GM23338 (cell line): ENCODE results near the gene BTBD19. TPM values are rescaled to one million over a fixed set of nuclear protein-coding genes. Genes with fewer than 3 reads are reported as not detected.
A peak's percentile ranks its signal among the peaks of the same experiment; 100 is the strongest.

ENCODE experiments used
- EZH2 ChIP-seq: fragments of 200-600 bp; sonication (generic); IDR thresholded peaks from one replicate; pipeline ENCODE4 v1.8.0; 2017; ENCODE audit warnings: antibody characterized with exemption, mild to moderate bottlenecking, low read depth; ENCODE audit not compliant: unreplicated experiment
- STAT1 ChIP-seq: IDR thresholded peaks from one replicate; pipeline ENCODE4 v1.6.1; 2016; ENCODE audit warnings: antibody characterized with exemption; ENCODE audit not compliant: unreplicated experiment
- ZNF114 ChIP-seq: fragments of 250-450 bp; sonication (Bioruptor Pico); IDR thresholded peaks from 2 replicates; pipeline ENCODE4 v1.5.0; 2020; ENCODE audit warnings: mild to moderate bottlenecking, moderate library complexity
- ZNF331 ChIP-seq: fragments of 250-450 bp; sonication (Bioruptor Pico); IDR thresholded peaks from 2 replicates; pipeline ENCODE4 v1.5.0; 2020; ENCODE audit warnings: low read depth, mild to moderate bottlenecking, moderate library complexity
- polyA plus RNA-seq: library from polyadenylated mRNA; unstranded; fragments of >200 nt; fragmentation: Nextera tagmentation; extraction: Ambion mirVana; gene quantifications from 2 replicates; pipeline ENCODE4 v1.2.1, GENCODE V29; 2016
- total RNA-seq: library from RNA; depleted of rRNA; stranded (reverse); fragments of >200 nt; shearing (Covaris generic); gene quantifications from 2 replicates; pipeline ENCODE4 v1.2.3, GENCODE V29; 2014
- TF ChIP-seq, protein P1 (sequence below): fragments of 250-450 bp; sonication (Bioruptor Pico); IDR thresholded peaks from 2 replicates; pipeline ENCODE4 v1.5.0; 2020; ENCODE audit warnings: mild to moderate bottlenecking, moderate library complexity
- TF ChIP-seq, protein P2 (sequence below), 2 experiments: fragments of 200-600 bp in 1 of 2; sonication (generic) in 1 of 2; conservative IDR thresholded peaks; 2 replicates each; pipeline versions ENCODE4 v1.5.1 to v1.6.1; 2016 to 2017; ENCODE audit warnings: antibody characterized with exemption in 2 of 2, low read depth in 2 of 2, mild to moderate bottlenecking in 2 of 2, moderate library complexity in 1 of 2

The BTBD19 gene
- total and polyA plus RNA-seq, 2 experiments from 2014 or later, result 0.37 to 0.66 TPM

DNA sequence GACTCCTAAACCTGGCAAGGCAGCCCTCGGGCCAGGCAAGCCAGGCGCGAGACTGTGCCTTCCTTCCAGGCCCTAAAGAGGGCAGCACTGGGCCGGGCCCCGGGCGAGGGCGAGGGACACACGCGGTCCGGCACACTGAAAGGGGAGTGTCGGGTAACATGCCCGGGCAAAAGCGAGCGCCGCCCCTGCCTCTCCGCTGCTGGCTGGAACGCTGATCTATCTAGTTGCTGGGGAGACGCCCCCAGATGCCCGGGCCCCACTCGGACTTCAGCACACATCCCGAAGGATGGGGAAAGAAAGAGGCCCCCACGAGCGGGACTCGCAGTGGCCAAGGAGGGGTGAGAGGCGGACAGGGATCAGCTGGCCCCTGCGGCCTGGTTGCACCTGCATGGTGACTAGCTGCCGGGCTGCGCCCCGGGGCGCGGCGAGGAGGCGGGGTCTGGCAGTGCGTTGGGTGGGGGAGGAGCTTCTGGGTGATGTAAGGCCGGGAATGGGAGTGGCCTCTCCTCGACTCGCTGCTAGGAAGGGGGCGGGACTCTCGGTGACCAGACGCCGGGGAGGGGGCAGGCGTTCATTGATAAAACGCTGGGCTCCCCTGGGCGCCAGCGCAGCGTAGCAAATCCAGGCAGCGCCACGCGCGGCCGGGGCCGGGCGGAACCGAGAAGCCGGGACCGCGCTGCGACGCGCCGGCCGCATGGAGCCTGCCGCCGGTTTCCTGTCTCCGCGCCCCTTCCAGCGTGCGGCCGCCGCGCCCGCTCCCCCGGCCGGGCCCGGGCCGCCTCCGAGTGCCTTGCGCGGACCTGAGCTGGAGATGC lies 8.3 kb upstream of the BTBD19 start, which contains the start of gene PLK3 (continued):
- TF ChIP-seq, protein P1, sequence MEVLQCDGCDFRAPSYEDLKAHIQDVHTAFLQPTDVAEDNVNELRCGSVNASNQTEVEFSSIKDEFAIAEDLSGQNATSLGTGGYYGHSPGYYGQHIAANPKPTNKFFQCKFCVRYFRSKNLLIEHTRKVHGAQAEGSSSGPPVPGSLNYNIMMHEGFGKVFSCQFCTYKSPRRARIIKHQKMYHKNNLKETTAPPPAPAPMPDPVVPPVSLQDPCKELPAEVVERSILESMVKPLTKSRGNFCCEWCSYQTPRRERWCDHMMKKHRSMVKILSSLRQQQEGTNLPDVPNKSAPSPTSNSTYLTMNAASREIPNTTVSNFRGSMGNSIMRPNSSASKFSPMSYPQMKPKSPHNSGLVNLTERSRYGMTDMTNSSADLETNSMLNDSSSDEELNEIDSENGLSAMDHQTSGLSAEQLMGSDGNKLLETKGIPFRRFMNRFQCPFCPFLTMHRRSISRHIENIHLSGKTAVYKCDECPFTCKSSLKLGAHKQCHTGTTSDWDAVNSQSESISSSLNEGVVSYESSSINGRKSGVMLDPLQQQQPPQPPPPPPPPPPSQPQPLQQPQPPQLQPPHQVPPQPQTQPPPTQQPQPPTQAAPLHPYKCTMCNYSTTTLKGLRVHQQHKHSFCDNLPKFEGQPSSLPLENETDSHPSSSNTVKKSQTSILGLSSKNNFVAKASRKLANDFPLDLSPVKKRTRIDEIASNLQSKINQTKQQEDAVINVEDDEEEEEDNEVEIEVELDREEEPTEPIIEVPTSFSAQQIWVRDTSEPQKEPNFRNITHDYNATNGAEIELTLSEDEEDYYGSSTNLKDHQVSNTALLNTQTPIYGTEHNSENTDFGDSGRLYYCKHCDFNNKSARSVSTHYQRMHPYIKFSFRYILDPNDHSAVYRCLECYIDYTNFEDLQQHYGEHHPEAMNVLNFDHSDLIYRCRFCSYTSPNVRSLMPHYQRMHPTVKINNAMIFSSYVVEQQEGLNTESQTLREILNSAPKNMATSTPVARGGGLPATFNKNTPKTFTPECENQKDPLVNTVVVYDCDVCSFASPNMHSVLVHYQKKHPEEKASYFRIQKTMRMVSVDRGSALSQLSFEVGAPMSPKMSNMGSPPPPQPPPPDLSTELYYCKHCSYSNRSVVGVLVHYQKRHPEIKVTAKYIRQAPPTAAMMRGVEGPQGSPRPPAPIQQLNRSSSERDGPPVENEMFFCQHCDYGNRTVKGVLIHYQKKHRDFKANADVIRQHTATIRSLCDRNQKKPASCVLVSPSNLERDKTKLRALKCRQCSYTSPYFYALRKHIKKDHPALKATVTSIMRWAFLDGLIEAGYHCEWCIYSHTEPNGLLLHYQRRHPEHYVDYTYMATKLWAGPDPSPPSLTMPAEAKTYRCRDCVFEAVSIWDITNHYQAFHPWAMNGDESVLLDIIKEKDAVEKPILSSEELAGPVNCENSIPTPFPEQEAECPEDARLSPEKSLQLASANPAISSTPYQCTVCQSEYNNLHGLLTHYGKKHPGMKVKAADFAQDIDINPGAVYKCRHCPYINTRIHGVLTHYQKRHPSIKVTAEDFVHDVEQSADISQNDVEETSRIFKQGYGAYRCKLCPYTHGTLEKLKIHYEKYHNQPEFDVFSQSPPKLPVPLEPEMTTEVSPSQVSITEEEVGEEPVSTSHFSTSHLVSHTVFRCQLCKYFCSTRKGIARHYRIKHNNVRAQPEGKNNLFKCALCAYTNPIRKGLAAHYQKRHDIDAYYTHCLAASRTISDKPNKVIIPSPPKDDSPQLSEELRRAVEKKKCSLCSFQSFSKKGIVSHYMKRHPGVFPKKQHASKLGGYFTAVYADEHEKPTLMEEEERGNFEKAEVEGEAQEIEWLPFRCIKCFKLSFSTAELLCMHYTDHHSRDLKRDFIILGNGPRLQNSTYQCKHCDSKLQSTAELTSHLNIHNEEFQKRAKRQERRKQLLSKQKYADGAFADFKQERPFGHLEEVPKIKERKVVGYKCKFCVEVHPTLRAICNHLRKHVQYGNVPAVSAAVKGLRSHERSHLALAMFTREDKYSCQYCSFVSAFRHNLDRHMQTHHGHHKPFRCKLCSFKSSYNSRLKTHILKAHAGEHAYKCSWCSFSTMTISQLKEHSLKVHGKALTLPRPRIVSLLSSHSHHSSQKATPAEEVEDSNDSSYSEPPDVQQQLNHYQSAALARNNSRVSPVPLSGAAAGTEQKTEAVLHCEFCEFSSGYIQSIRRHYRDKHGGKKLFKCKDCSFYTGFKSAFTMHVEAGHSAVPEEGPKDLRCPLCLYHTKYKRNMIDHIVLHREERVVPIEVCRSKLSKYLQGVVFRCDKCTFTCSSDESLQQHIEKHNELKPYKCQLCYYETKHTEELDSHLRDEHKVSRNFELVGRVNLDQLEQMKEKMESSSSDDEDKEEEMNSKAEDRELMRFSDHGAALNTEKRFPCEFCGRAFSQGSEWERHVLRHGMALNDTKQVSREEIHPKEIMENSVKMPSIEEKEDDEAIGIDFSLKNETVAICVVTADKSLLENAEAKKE (CRISPR knock-in tag), result no peak
- TF ChIP-seq STAT1 (no peak), ZNF331 (no peak), ZNF114 (CRISPR knock-in tag) (no peak), EZH2 (no peak)
- TF ChIP-seq, protein P2, sequence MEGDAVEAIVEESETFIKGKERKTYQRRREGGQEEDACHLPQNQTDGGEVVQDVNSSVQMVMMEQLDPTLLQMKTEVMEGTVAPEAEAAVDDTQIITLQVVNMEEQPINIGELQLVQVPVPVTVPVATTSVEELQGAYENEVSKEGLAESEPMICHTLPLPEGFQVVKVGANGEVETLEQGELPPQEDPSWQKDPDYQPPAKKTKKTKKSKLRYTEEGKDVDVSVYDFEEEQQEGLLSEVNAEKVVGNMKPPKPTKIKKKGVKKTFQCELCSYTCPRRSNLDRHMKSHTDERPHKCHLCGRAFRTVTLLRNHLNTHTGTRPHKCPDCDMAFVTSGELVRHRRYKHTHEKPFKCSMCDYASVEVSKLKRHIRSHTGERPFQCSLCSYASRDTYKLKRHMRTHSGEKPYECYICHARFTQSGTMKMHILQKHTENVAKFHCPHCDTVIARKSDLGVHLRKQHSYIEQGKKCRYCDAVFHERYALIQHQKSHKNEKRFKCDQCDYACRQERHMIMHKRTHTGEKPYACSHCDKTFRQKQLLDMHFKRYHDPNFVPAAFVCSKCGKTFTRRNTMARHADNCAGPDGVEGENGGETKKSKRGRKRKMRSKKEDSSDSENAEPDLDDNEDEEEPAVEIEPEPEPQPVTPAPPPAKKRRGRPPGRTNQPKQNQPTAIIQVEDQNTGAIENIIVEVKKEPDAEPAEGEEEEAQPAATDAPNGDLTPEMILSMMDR (conservative IDR thresholded peaks at IDR 0.05; ENCODE audit: low read depth in 2 of 2), result peak; percentile 78 to 95
